Measurements from ENCODE around the gene RNASE13. TPM values are rescaled to one million over a fixed set of nuclear protein-coding genes. Genes with fewer than 3 reads are reported as not detected.

RNASE13 gene
- total RNA-seq, 1 donor from 2014 or later = not detected

- no peak for DNase-seq (ENCODE audit: low spot score)
- intact Hi-C loops (cut with DNase I) = loop anchor here (1.0 kb wide), 1 partner anchor 36 kb away; no protein-coding TSS in a partner anchor
Observed at GRCh38 chr14:21068521-21069387, 34.1 kb upstream of the RNASE13 start.

GRCh38 chr14:21066882-21067502 lies 32.4 kb upstream of the RNASE13 start:
- intact Hi-C loops (cut with DNase I) = no loop called here
- no peak for DNase-seq (ENCODE audit: low spot score)

- no peak for DNase-seq (ENCODE audit: low spot score)
- intact Hi-C loops (cut with DNase I) = no loop called here
Observed at GRCh38 chr14:21063479-21063878, 28.9 kb upstream of the RNASE13 start.

- no peak for DNase-seq (ENCODE audit: low spot score)
- intact Hi-C loops (cut with DNase I) = no loop called here
Observed at GRCh38 chr14:21061347-21061668, 26.7 kb upstream of the RNASE13 start.

GRCh38 chr14:21060614-21061346 lies 26.2 kb upstream of the RNASE13 start:
- no peak for DNase-seq (ENCODE audit: low spot score)
- intact Hi-C loops (cut with DNase I) = no loop called here

- DNase-seq (ENCODE audit: low spot score) = no peak
- intact Hi-C loops (cut with DNase I) = no loop called here
Observed at GRCh38 chr14:21059842-21060613, 25.4 kb upstream of the RNASE13 start.

- intact Hi-C loops (cut with DNase I) = no loop called here
- DNase-seq (ENCODE audit: low spot score) = no peak
Observed at GRCh38 chr14:21058903-21059302, 24.3 kb upstream of the RNASE13 start.

- intact Hi-C loops (cut with DNase I) = no loop called here
Observed at GRCh38 chr14:21057803-21058675, 23.4 kb upstream of the RNASE13 start, which contains the start of gene RNASE8. Gene RNASE8 (plus strand): TSS chr14:21057822. CDS start chr14:21057893, 71 bp downstream.

GRCh38 chr14:21056520-21057163 lies 22.0 kb upstream of the RNASE13 start:
- intact Hi-C loops (cut with DNase I) = no loop called here
- no peak for DNase-seq (ENCODE audit: low spot score)

More at GRCh38 chr14:21057803-21058675, 23.4 kb upstream of the RNASE13 start, which contains the start of gene RNASE8:
- DNase-seq (ENCODE audit: low spot score) = no peak

- no peak for DNase-seq (ENCODE audit: low spot score)
- intact Hi-C loops (cut with DNase I) = no loop called here
Observed at GRCh38 chr14:21055432-21056117, 21.0 kb upstream of the RNASE13 start.

GRCh38 chr14:21054768-21055145 lies 20.1 kb upstream of the RNASE13 start:
- no peak for DNase-seq (ENCODE audit: low spot score)
- intact Hi-C loops (cut with DNase I) = no loop called here

GRCh38 chr14:21054123-21054767 lies 19.6 kb upstream of the RNASE13 start:
- intact Hi-C loops (cut with DNase I) = no loop called here
- no peak for DNase-seq (ENCODE audit: low spot score)

GRCh38 chr14:21053184-21054122 lies 18.8 kb upstream of the RNASE13 start:
- DNase-seq (ENCODE audit: low spot score) = no peak
- intact Hi-C loops (cut with DNase I) = no loop called here

GRCh38 chr14:21050597-21050996 lies 16.0 kb upstream of the RNASE13 start:
- intact Hi-C loops (cut with DNase I) = no loop called here
- no peak for DNase-seq (ENCODE audit: low spot score)

- DNase-seq (ENCODE audit: low spot score) = no peak
- intact Hi-C loops (cut with DNase I) = no loop called here
Observed at GRCh38 chr14:21049271-21049673, 14.7 kb upstream of the RNASE13 start.

- no peak for DNase-seq (ENCODE audit: low spot score)
- intact Hi-C loops (cut with DNase I) = no loop called here
Observed at GRCh38 chr14:21048638-21049037, 14.0 kb upstream of the RNASE13 start.

All from cardiac septum (tissue), 1 donor.